Left renal pelvis (tissue), 4 donors: ENCODE results near the gene ACTRT2. TPM values are rescaled to one million over a fixed set of nuclear protein-coding genes. Genes with fewer than 3 reads are reported as not detected.

Experiments
- DNase-seq, 4 donors: peaks; one replicate each; pipeline ENCODE4 v3.0.0-alpha.2; 2013; ENCODE audit warnings: low read depth in 4 of 4, low spot score in 3 of 4
- polyA plus RNA-seq, 4 donors: library from polyadenylated mRNA; unstranded; fragments of 120-200 nt; gene quantifications; one replicate each; pipeline ENCODE4 v1.2.1, GENCODE V29; 2013; ENCODE audit not compliant: insufficient read length in 4 of 4

ACTRT2 gene
- polyA plus RNA-seq, 4 donors, result not detected

DNA sequence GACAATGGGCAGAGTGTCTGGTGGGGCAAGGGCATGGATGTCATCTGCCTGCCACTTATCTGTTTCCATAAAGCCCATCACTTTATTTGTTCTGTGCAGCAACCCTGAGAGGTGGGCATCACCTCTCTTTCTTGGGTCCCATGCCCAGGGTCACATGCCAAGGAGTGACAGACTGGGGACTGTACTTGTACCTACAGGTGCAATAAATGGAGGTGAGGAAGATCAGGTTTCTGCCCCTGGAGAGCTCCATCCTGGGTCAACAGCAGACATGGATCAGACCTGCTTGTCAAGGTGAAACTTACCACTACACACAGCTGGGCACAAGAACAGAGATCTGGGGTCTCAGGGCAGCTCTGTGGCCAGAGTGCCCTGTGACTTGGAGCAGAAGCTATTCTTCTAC, 29.3 kb downstream of the ACTRT2 start:
- no peak for DNase-seq

DNA sequence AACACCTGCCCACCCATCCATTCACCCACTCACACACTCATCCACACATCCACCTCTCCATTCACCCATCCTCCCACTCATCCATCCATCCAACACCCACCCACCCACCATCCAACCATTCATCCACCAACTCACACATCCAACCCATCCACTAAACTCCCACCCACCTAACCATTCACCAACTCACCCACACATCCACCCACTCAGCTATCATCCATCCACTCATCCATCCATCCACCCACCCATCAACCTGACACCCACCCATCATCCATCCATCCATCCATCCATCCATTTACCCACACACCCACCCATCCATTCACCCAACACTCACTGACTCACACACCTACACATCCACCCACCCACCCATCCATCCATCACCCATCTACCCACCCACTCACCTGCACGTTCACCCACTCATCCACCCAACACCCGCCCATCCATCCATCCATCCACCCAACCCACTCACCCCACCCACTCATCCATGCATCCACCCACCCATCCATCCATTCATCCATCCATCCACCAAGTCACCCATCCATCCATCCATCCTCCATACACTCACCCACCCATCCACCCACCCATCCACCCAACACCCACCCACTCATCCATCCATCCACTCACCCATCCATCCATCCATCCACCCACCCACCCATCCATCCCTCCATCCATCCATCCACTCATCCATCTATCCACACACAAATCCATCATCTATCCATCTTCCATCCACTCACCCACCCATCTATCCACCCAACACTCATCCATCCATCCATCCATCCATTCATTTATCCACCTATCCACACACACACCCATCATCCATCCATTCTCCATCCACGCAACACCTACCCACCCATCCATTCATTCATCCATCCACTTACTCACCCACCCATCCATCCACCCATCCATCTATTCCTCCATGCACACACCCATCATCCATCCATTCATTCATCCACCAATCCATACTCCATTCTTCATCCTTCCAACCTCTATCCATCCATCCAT, 30.3 kb downstream of the ACTRT2 start:
- DNase-seq, result no peak

DNA sequence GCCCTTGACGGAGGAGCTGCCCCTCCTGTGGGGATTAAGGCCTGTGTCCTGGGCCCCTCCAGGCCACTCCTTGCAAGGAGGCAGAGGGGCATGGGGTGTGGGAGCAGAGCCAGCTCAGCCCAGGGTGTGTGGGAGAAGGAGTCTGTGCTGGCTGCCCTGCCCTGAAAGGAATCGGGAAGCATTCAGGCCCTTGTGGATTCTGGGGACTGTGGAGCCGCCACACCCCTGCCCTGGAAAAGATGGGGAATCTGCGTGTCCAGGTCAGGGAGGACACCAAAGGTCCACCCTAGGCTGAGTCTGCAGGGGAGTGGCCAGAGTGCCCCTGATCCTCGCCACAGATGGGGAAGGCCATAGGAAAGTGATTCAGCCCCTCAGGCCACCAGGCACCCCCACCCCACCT, 31.2 kb downstream of the ACTRT2 start:
- no peak for DNase-seq

DNA sequence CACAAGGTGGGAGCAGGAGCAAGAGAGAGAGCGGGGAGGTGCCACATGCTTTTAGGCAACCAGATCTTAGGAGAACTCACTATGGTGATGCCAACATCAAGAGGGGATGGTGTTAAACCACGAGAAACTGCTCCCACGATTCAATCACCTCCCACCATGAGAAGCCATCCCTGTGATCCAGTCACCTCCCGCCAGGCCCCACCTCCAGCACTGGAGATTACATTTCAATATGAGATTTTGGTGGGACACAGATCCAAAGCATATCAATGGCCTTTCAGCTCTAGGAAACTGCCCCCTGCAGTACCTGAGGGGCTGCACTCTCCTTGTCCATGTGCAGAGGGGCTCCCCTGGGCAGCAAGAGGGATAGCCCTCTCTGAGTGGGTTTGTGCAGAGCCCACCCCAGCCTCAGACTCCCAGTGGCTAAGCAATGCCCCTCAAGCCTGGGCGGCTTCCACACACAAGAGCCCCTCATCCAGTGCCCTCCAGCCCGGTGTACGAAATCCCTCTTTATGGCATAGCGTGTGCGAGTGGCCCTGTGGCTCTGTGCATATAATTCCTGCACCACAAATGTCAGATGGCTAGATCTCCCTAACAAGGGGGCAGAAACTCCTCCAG, 32.2 kb downstream of the ACTRT2 start:
- no peak for DNase-seq

DNA sequence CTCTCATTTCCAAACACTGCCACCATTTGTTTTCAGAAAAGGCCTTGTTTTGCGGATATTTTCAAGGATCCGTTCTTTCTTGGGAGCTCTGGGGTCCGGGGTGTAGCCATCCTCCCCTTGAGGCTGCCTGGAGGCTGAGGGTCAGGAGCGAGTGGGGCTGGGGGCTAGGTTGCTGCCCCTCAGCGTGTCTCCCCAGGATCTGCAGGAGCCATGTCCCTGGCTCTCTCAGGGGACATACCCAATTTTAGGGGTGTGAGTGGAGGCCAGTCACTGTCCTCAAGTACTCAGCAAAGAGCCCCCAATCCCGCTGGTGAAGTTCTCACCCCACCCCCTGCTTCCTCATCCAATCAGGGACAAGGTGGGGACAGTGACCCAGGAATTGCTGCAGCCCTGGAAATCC, 32.7 kb downstream of the ACTRT2 start:
- DNase-seq, result no peak

DNA sequence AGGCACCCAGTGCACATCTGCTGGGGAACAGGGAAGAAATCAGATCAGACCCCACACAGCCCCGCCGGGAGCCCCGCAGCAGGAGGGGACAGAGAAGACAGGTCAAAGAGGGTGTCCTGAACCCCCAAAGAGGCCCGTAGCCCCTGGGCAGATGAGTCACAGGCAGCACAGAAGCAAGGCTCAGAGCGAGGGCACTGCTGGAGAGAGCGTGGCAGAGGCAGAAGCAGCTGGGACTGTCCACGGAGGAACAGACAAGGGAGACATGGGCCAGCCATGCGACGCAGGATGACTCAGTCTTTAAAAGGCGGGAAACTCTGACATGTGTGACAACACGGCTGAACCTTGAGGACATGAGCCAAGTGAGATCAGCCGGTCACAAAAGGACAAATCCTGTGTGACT, 33.2 kb downstream of the ACTRT2 start:
- DNase-seq, result no peak

DNA sequence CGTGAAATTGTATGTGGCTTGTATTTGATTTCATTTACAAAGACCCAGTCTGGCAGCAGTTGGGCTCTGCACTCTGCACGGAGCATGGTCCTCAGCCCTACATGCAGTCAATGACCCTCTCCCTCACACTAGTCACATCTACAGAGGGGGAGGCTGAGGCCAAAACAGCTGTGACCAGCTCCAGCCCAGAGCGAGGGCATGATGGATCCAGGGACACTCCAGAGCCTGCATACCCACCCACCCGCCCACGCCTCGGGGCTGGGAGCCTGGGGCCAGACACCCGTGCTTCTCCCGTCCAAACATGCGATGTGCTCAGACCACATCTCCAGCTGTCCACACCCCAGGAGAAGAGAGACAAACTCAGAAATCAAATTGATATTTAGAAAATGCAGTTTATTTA, 33.8 kb downstream of the ACTRT2 start:
- DNase-seq, result no peak

DNA sequence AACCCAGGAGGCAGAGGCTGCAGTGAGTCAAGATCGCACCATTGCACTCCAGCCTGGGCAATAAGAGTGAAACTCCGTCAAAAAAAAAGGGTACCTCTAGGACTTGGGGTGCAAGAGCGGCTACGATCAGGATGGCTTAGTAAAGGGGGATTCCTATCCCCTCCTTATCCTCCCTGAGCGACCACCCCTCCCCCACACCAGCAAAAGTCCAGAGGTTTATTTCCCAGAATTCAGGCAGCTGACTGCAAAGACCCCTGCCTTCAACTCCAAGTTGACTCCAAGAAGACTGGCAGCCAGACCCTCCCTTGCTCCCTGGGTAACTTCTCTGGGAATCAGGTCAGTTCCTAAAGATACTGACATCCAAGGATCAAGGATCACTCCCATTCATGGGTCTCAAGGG, 35.4 kb downstream of the ACTRT2 start:
- DNase-seq, result no peak

DNA sequence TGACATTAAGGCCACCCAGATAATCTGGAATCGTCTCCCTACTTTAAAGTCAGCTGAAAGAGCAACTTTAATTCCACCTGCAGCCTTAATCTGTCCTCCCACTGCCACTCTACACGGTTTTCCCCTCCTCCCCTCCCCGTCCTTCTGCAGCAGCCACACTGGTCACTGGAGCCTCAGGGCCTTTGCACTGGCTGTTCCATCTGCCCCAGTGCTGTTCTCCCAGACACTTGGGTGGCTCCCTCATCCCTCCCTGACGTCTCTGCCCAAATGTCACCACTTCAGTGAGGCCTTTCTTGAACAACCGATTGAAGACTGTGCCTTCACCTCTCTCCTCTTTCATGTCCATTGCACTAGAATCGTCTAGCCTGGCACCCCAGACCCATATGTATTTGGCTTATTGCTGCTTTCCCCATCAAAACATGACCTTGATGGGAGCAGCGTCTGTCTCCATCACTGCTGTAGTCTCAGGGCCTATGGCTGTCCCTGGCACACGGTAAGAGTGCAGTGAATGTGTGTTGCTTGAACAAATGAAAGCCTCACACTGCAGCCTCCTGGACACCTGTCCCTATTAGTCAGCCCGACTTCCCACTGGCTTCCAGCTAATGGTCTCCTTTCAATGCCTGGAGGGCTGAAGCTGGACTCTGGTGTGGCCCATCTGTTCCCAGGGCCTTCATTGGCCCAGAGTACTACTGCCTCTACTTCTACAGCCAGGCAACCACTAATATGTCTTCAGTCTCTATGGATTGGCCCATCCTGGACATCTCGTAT, 37.2 kb downstream of the ACTRT2 start:
- no peak for DNase-seq

DNA sequence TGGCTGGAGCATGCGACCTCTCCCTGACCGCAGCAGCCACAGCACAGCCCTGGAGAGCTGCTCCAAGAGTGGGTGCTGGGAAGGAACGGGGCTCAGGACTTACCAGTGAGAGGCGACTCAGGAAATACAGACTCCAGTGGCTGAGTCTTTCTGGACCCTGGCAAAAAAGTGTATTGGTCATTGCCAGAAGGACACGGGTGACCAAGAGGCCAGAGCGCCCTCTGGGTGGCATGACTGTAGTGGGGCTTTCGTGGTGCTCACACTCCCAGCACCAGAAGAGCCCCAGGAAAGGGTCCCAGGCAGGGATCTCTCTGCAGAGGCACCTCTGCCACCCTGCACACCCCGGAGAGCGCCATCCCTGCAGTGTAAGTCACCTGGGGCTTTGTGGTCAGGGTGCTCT, 38.9 kb downstream of the ACTRT2 start:
- no peak for DNase-seq

DNA sequence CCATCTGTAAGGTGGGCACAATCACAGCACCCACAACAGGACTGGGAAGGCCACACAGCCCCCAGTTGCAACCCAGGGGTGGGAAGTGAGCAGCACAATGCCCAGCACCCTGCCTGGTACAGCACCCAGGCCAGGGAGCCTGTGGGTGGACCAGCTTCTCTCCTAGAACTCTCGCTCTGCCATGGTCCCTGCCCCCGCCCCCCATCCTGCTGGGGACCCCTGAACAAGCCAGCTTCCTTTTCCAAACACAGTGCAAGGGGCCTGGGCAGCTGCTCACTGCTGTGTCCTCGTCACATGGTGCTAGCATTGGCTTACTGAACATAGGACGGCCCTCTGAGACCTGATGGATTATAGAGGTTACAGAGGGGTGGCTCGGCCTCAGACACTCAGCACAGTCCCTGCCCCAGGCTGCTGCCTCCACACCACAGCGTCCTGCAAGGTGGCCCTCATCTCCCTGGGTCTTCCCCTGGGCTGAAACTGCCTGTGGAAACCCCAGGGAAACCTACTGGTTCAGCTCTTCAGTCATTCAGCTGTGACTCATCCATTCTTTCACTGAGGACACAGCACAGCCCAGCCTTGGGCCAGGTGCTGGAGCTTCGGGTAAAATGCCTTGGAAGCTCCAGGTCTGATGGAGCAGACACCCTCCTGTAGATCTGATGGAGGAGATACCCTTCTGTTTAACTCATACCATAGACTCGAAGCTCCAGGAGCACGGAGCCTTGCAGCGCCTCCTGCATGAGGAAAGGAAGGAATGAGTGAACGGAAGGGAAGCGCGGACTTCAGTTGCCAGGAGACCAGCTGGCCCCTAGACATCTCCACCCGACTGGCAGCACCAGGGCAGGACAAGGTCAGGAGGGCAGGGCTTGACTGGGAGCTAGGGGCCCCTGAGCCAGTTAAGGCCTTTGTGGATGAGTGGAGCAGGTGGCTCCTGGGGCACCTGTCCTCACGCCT, 39.6 kb downstream of the ACTRT2 start:
- no peak for DNase-seq

DNA sequence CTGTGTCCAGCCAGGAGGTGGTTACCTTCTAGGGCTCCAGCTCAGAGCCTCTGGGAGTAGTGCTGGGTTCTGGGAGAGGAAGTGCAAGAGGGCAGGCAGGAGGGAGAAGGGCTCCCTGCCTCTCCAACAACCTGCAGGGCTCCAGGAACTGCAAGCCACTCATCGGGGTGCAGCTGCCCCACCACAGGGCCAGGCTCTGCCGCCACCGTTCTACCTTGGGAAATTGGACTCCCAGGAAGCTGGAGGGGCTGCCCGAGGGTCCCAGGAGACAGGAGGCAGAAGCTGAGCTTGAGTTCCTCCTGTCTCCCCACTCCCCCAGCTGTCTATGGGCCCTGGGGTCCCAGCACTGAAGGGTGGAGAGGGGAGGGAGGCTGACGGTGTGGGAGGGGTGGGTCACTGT, 40.3 kb downstream of the ACTRT2 start:
- DNase-seq, result no peak

DNA sequence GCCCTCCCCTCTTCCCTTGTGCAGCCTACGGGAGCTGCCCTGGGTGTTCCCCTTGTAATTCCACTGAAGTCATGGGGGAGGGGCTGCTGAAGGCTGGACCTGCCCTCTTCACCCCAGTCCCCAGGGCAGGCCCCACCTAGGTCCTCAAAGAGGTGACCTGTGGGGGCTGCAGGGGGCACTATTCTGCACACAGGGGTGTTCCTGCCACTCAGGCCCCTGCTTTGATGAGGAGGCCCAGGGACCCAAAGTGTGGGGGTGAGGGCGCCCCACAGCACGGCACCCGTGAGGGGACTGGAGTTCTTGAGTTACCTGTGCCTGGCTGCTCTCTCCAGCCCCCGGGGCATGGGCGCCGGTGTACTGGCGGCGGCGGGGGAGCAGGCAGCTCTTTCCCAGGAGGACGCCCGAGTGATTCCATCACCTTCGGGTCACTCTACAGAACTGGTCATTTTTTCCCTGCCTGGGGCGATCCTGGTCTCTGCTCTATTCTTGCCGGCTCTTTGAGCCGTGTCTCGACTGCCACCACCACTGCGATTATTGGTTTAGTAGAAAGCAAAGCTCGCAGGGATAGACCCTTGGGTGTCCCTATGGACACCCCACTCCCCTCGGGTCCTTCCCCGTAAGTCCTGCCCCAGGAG, 40.8 kb downstream of the ACTRT2 start:
- no peak for DNase-seq

DNA sequence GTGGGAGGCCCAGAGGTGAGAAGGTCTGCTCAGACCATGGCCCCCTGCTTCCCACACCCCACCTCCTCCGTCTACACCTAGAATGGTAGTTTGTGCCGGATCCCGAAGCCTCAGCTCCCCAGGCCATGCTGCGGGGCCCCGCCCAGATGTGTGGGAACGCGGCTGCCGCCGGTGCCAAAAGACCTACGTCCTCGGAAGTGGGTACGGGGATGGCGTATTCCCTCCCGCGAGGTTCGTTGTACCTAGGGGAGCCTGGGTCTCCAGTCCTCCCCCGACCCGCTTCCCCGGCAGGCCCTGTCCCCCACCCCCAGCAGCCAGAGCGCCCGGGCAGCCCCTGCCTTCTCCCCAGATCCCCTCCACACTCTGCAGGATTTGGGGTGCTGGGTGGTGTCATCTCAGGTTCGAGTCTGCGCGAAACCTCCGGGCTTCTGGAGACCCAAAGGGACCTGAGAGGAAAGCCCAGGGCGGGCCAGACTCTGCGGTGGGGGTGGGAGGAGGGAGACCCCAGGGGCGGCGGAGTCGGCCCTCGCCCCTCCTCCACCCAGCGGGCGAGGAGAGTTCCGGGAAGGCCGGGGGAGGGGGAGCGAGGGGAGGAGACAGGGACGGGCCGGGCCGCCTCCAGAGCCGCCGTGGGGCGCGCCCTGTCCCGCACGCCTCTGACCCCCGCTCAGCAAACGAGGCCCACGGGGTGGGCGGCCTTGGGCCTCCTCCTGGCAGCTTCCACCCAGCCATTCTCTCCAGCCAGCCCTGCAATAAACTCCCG, 41.5 kb downstream of the ACTRT2 start:
- DNase-seq, result no peak

DNA sequence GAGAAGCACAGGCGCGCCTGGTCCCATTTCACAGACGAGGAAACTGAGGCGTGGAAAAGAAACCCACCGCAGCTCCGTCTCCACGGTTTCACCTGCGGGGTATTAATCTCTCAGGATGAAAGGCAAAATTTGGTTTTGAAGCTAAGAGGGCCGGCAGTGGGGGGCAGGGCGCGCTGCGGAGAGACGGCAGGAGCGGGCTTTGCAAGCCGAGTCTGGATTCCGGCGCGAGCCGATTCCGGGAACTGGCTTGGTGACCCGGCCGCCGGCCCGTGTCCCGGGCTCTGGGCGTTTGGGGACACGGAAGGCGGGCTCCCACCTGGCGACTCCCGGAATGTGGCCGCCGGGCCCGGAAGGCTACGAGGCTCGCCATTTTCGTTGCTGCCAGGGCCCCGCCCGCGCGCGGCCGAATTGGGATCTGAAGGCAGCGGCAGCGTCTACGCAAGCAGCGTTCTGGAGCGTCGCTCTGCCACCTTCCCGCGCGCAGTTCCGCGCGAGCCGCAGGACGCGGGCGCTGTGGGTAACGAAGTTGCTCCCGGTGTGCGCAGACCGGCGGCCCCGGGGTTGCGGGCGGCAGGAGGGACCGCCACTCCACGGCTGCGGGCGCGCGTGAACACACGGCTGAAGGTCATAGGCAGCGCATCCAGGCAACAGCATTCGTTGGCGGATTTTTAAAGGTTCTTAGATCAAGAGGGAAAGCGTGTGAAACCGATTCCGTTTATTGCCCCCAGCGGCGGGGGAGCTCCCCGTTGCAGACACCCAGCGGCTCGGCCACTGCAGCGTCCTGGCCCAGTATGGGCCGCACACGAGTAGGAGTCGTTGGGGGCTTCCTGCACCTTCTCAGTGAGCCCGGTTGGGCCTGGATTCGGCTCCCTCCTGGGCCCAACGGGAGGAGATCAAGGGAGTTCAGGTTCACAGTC, 42.4 kb downstream of the ACTRT2 start:
- no peak for DNase-seq

DNA sequence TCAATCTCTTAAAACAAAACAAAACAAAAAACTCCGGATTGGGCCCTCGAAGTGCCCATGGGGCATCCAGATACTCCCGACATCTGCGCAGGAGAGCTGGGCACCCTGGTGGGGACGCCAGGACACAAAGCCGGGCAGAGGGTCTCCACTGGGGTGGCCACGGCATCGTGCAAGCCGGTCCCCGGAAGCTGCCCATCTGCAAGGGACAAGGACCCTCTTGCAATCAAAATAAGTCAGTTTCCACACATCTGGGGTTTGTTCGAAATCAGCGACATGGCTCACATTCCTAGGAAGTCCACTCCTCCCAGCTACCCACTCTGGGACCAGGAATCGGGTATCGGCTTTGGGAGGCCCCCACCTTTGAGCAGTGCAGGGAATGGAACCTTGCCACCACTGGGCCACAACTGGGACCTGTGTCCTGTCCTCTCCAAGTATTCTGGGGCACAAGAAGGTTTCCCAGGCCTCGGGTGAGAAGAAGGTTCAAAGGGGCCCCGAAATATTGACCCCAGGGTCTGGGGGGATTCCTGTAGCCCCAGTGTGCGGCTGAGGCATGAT, 43.1 kb downstream of the ACTRT2 start:
- DNase-seq, result no peak

DNA sequence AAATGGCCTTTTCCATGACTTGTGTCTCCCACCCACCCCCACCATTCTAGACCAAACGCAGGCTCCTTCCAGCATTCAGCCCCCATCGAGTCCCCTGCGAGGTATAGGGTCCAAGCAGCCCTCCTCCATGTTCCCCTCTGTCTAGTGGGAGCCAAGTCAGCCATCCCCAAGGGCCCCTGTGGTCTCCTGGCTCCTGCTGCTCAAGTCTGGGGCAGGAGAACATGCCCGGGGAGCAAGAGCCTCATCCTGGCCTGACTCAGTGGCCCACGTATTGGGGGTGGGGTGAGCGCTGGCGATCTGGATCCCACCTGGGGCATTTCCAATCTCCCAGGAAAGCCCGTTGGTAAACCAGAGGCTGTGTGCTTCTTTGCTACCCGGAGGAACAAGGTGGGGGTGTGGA, 43.6 kb downstream of the ACTRT2 start:
- DNase-seq, result no peak

DNA sequence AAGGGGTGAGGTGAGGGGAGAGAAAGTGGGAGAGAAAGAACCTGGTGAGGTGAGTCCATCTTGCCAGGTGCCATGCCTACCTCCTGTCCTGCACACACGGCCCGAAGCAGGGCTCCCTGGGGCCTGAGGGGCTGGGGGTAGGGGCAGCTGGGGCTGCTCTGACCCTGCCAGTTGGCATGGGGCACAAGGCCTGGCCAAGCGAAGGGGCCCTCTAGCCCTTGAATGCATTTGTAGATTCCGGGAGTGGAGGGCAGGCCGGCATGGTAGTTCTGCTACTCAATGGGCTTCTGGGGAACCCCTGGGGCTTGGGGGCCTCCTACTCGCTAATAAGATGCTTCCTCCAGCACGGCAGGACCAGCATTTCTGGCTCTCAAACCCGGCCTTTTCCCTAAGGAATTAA, 44.1 kb downstream of the ACTRT2 start:
- DNase-seq, result no peak
